K562 (cell line): ENCODE data around the gene ZFP62. TPM values are rescaled to one million over a fixed set of nuclear protein-coding genes. Genes with fewer than 3 reads are reported as not detected.

Experiments used
- CUX1 ChIP-seq: fragments of 200-800 bp; sonication (Bioruptor generic); IDR thresholded peaks from 2 replicates; pipeline ENCODE4 v1.6.1; 2016; ENCODE audit warnings: missing genetic modification characterization, missing compliant biosample characterization
- FIP1L1 ChIP-seq: fragments of 200-400 bp; formaldehyde crosslinking; IDR thresholded peaks from 2 replicates; pipeline ENCODE4 v1.6.1; 2018; ENCODE audit warnings: mild to moderate bottlenecking, low read depth, low read length; ENCODE audit not compliant: poor library complexity, severe bottlenecking
- L3MBTL2 ChIP-seq: fragments of 450-650 bp; IDR thresholded peaks from 2 replicates; pipeline ENCODE4 v1.6.1; 2016; ENCODE audit warnings: mild to moderate bottlenecking, moderate library complexity
- NFE2L1 ChIP-seq: fragments of 450-650 bp; IDR thresholded peaks from 2 replicates; pipeline ENCODE4 v1.6.1; 2016; ENCODE audit warnings: missing genetic modification characterization, low read depth, mild to moderate bottlenecking, missing compliant biosample characterization, moderate library complexity, borderline replicate concordance
- NONO ChIP-seq, 2 experiments: fragments of 200-400 bp in 1 of 2; fragments of 450-650 bp in 1 of 2; formaldehyde crosslinking in 1 of 2; IDR thresholded peaks; 2 replicates each; pipeline ENCODE4 v1.6.1; 2017; ENCODE audit warnings: low read depth in 2 of 2, mild to moderate bottlenecking in 2 of 2, moderate library complexity in 2 of 2, low read length in 1 of 2
- SIN3A ChIP-seq, 2 experiments: fragments of 150-350 bp in 1 of 2; IDR thresholded peaks; 2 replicates each; pipeline ENCODE4 v1.6.1; 2011 to 2016; ENCODE audit warnings: borderline replicate concordance in 2 of 2, low read depth in 2 of 2, low read length in 2 of 2, mild to moderate bottlenecking in 2 of 2, moderate library complexity in 2 of 2; ENCODE audit not compliant: control insufficient read depth in 1 of 2
- SRSF3 ChIP-seq: fragments of 200-400 bp; formaldehyde crosslinking; IDR thresholded peaks from 2 replicates; pipeline ENCODE4 v1.6.1; 2016; ENCODE audit warnings: mild to moderate bottlenecking, low read length, moderate library complexity; ENCODE audit not compliant: insufficient read depth
- YY1 ChIP-seq, 3 experiments: IDR thresholded peaks; 2 replicates each; pipeline ENCODE4 v1.6.1; 2011; ENCODE audit warnings: low read length in 2 of 3, mild to moderate bottlenecking in 2 of 3, moderate library complexity in 2 of 3, borderline replicate concordance in 1 of 3, control low read depth in 1 of 3, low read depth in 1 of 3; ENCODE audit not compliant: insufficient read depth in 3 of 3, insufficient replicate concordance in 2 of 3, control insufficient read depth in 1 of 3, insufficient read length in 1 of 3; ENCODE audit errors: extremely low read depth in 1 of 3
- ZBTB2 ChIP-seq: fragments of 450-650 bp; IDR thresholded peaks from 2 replicates; pipeline ENCODE4 v1.6.1; 2016; ENCODE audit warnings: antibody characterized with exemption
- ZBTB9 ChIP-seq: fragments of 450-650 bp; formaldehyde crosslinking; IDR thresholded peaks from 2 replicates; pipeline ENCODE4 v1.4.0; 2020; ENCODE audit warnings: mild to moderate bottlenecking, moderate library complexity
- ZNF316 ChIP-seq: fragments of 450-650 bp; IDR thresholded peaks from 2 replicates; pipeline ENCODE4 v1.6.1; 2016
- ZNF449 ChIP-seq: fragments of 250-450 bp; sonication (Bioruptor Pico); IDR thresholded peaks from 2 replicates; pipeline ENCODE4 v1.8.0; 2022; ENCODE audit warnings: moderate library complexity, mild to moderate bottlenecking, inconsistent platforms
- ZNF57 ChIP-seq: fragments of 450-650 bp; formaldehyde crosslinking; IDR thresholded peaks from 2 replicates; pipeline ENCODE4 v1.4.0; 2020; ENCODE audit warnings: mild to moderate bottlenecking, moderate library complexity
- ZNF699 ChIP-seq: fragments of 250-450 bp; sonication (Bioruptor Pico); IDR thresholded peaks from 2 replicates; pipeline ENCODE4 v1.8.0; 2021; ENCODE audit warnings: mild to moderate bottlenecking, moderate library complexity; ENCODE audit not compliant: insufficient replicate concordance
- polyA plus RNA-seq, 8 experiments: library from polyadenylated mRNA; depleted of rRNA in 4 of 8; stranded (reverse) in 5 of 8; unstranded in 3 of 8; fragments of >200 nt; fragmentation: Nextera tagmentation in 2 of 8; fragmentation: Illumina TruSeq in 1 of 8; extraction: Ambion mirVana in 2 of 8; extraction: Trizol in 1 of 8; gene quantifications; 2 replicates each; pipeline versions ENCODE4 v1.2.1 to v1.2.3, GENCODE V29; 2011 to 2014; ENCODE audit warnings: inconsistent platforms in 1 of 8, missing spikeins in 1 of 8
- total RNA-seq, 7 experiments: library from RNA; depleted of rRNA in 6 of 7; stranded (reverse); fragments of >200 nt in 6 of 7; fragmentation: Illumina TruSeq in 2 of 7; extraction: Trizol in 2 of 7; gene quantifications; 2 replicates each; pipeline versions ENCODE4 v1.2.1 to v1.2.3, GENCODE V29; 2011 to 2021; ENCODE audit warnings: low replicate concordance in 1 of 7

ZFP62 gene
- total and polyA plus RNA-seq, 9 of the 15 experiments (the other 6 are each of a cell fraction or from before 2014, with no cell fraction given) = 12.2 to 37.5 (median 25.0) TPM

- TF ChIP-seq ZNF699 (CRISPR knock-in tag) (no peak), ZBTB2 (peak; percentile 72), FIP1L1 (peak; percentile 62), NONO (IDR thresholded peaks at IDR 0.05; ENCODE audit: low read depth in 2 of 2, low read length in 1 of 2) (0 out of 4 replicates have a peak, but pooled peaks have one; percentile 9 to 14), SIN3A (IDR thresholded peaks at IDR 0.05; ENCODE audit: borderline replicate concordance in 2 of 2, control insufficient read depth in 1 of 2, low read depth in 2 of 2, low read length in 2 of 2) (peak; percentile 9 to 39; a peak in 2 of 4 replicates), ZBTB9 (CRISPR knock-in tag) (peak; percentile 78; the same call in 1 of the 2 replicates), YY1 (IDR thresholded peaks at IDR 0.05; ENCODE audit: borderline replicate concordance in 1 of 3, control insufficient read depth in 1 of 3, extremely low read depth in 1 of 3, insufficient read depth in 3 of 3, insufficient read length in 1 of 3, insufficient replicate concordance in 2 of 3, low read depth in 1 of 3, low read length in 2 of 3) (peak in 2 of 3 experiments; percentile 57 to 62), L3MBTL2 (peak; percentile 56), NFE2L1 (no peak), SRSF3 (no peak), CUX1 (no peak), ZNF449 (CRISPR knock-in tag) (no peak), ZNF316 (no peak), ZNF57 (CRISPR knock-in tag) (no peak)
Measured at GRCh38 chr5:180860887-180861822, at the start of gene ZFP62 (continued).
